ENCODE measurements around the gene WDR12.
A peak's percentile ranks its signal among the peaks of the same experiment; 100 is the strongest.

GRCh38 chr2:202911512-202912341, at the start of gene WDR12, which contains the start of gene CARF:
- TF ChIP-seq CTCF (IDR thresholded peaks at IDR 0.05) (peak in 1 of 6 experiments; percentile 9), POLR2A (IDR thresholded peaks at IDR 0.05) (peak in 1 of 2 donors; percentile 65)
